Lung (tissue), 12 donors: ENCODE data around the gene SIRPB1. TPM values are rescaled to one million over a fixed set of nuclear protein-coding genes. Genes with fewer than 3 reads are reported as not detected.

Experiments
- ATAC-seq: fragments of 200-7000 bp; cut with Tn5 transposase; one replicate; pipeline ENCODE4 v1.9.1; 2020; ENCODE audit warnings: moderate number of reproducible peaks; ENCODE audit not compliant: insufficient read depth, low FRiP score
- DNase-seq, 3 donors: peaks; one replicate each; pipeline ENCODE4 v3.0.0-alpha.2; 2013 to 2017
- H3K27ac ChIP-seq, 2 donors: one replicate each; pipeline ENCODE4 v1.5.1; 2013; ENCODE audit warnings: mild to moderate bottlenecking in 2 of 2, moderate library complexity in 2 of 2, control low read depth in 1 of 2, inconsistent platforms in 1 of 2, low read depth in 1 of 2, low read length in 1 of 2
- H3K27me3 ChIP-seq, 3 donors: one replicate each; pipeline ENCODE4 v1.5.1; 2013; ENCODE audit warnings: low read length in 2 of 3; ENCODE audit not compliant: control insufficient read depth in 3 of 3, insufficient read depth in 3 of 3
- H3K36me3 ChIP-seq, 4 donors: one replicate each; pipeline ENCODE4 v1.5.1; 2013; ENCODE audit warnings: low read length in 4 of 4, mild to moderate bottlenecking in 1 of 4, moderate library complexity in 1 of 4; ENCODE audit not compliant: control insufficient read depth in 4 of 4, insufficient read depth in 4 of 4
- H3K4me1 ChIP-seq, 5 donors: one replicate each; pipeline ENCODE4 v1.5.1; 2013; ENCODE audit warnings: low read length in 5 of 5, mild to moderate bottlenecking in 2 of 5, moderate library complexity in 1 of 5; ENCODE audit not compliant: control insufficient read depth in 5 of 5, insufficient read depth in 5 of 5
- H3K4me3 ChIP-seq: one replicate; pipeline ENCODE4 v1.5.1; 2013; ENCODE audit warnings: mild to moderate bottlenecking, control low read depth, moderate library complexity
- H3K9ac ChIP-seq, 2 donors: one replicate each; pipeline ENCODE4 v1.5.1; 2013; ENCODE audit warnings: low read length in 2 of 2, control low read depth in 1 of 2; ENCODE audit not compliant: insufficient read depth in 1 of 2
- H3K9me3 ChIP-seq, 4 donors: one replicate each; pipeline ENCODE4 v1.5.1; 2013; ENCODE audit warnings: low read length in 3 of 4, mild to moderate bottlenecking in 1 of 4, moderate library complexity in 1 of 4; ENCODE audit not compliant: control insufficient read depth in 4 of 4, insufficient read depth in 3 of 4
- CTCF ChIP-seq: IDR thresholded peaks from 2 replicates; pipeline ENCODE4 v1.5.1; 2012; ENCODE audit warnings: mild to moderate bottlenecking; ENCODE audit errors: control extremely low read depth, extremely low read depth
- WGBS, 2 donors: extraction: QIAGEN DNeasy Blood & Tissue Kit; methylation state at CpG; one replicate each; pipeline ENCODE4 v1.1.7; 2013; 5-methylcytosine and 5-hydroxymethylcytosine counted together
- polyA plus RNA-seq, 2 donors: library from polyadenylated mRNA; stranded (reverse); fragments of 200-250 nt; gene quantifications; one replicate each; pipeline ENCODE4 v1.2.1, GENCODE V29; 2013
- total RNA-seq, 2 donors: library from RNA; depleted of rRNA in 1 of 2; stranded (reverse); fragments of >200 nt in 1 of 2; gene quantifications; one replicate each; pipeline ENCODE4 v1.2.1, GENCODE V29; 2014 to 2021
- donor health status: control.
- donor health status: control.
- donor health status: Bipolar disorder and iron deficiency.
- donor health status: healthy.
- donor health status: DM: yes; HTN: yes; CAD: no.

Gene SIRPB1
- total and polyA plus RNA-seq, 4 donors, result 1.2 to 45.6 (median 13.9) TPM

DNA sequence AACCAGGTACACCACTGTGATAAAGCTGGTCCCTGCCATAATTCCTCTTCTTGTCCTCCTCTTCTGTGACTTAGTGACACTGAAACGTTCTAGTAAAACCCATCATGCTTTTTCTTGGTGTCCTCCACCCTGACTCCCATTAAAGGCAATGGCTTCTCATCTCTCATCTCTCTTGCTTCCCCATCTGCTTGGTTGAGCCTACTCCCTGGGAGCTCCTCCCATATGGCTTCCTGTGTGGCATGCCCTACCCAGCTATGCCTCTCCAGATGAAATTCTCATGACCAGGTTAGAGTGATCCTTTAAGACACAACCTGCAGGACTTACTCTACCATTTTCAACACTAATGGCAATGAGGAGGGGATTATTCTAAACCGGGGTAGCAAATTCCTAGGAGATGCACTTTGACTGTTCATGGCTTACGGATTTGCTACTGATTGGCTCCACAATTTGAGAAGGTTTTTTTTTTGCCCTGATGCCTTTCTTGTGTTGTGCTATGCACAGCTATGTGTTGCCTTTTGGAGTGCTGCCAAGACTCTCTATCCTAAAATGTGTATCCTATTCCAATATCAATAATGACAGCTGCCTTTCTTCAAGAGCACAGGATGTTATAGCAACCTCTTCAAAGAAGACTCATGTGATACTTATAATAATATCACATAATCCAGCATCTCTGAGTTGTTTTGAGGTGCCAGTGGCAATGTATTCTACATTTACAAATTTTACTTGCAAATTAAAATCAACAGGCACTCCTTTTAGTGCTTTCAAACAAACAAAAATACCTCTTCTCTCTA, 31.7 kb upstream of the SIRPB1 start:
- Histone ChIP-seq H3K4me3 (no peak overlapping the region), H3K27me3 (no peaks in the 10 kb centered on the region), H3K27ac (no peak overlapping the region), H3K4me1 (peaks cover 0 to 1% (median 0%) of the 10 kb centered on the region in 5 donors), H3K9ac (no peak overlapping the region), H3K9me3 (peaks cover 0 to 2% (median 0%) of the 10 kb centered on the region in 4 donors), H3K36me3 (no peaks in the 10 kb centered on the region)
- no peak for ATAC-seq
- TF ChIP-seq CTCF, result no peak
- WGBS, 2 donors, result 64 to 82% methylated on average over 3 of the region's 3 CpGs
- DNase-seq, result peak in 2 of 3 donors; percentile 32 to 43

DNA sequence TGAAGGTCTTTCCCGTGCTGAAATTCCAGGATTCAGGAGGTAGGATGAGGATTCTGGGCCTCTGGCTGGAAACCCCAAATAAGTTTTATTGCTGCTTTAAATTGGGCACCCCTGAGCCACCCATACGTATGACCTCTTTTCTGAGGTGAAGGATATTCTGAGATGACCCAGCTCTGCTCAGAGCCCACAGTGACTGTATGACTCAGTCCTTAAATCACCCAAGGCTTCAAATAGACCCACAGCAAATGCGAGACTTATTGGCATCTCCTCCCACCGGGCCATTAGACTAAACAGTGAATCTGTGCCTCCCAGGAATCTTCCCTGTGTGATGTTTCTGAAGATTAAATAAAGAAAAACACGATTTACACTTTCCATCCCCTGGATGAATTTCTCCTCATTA, 28.3 kb upstream of the SIRPB1 start:
- Histone ChIP-seq H3K9me3 (peaks cover 0 to 5% (median 0%) of the 10 kb centered on the region in 4 donors), H3K27me3 (no peaks in the 10 kb centered on the region), H3K27ac (no peak overlapping the region), H3K4me1 (peaks cover 0 to 1% (median 0%) of the 10 kb centered on the region in 5 donors), H3K9ac (no peak overlapping the region), H3K36me3 (no peaks in the 10 kb centered on the region), H3K4me3 (no peak overlapping the region)
- DNase-seq (no peak), ATAC-seq (no peak)
- TF ChIP-seq CTCF, result no peak
- 72 to 91% methylated on average over 5 of the region's 5 CpGs for WGBS, 2 donors

GRCh38 chr20:1646975-1647431, 27.2 kb upstream of the SIRPB1 start:
- no peaks in the 10 kb centered on the region for H3K27me3 ChIP-seq
- TF ChIP-seq CTCF, result no peak
- WGBS, 2 donors, result 93 to 94% methylated on average over 3 of the region's 3 CpGs

More at GRCh38 chr20:1646975-1647431, 27.2 kb upstream of the SIRPB1 start:
- Histone ChIP-seq H3K4me3 (no peak overlapping the region), H3K27ac (no peak overlapping the region), H3K9ac (no peak overlapping the region), H3K36me3 (no peaks in the 10 kb centered on the region), H3K9me3 (peaks cover 0 to 5% (median 0%) of the 10 kb centered on the region in 4 donors), H3K4me1 (no peaks in the 10 kb centered on the region)
- no peak for ATAC-seq
- DNase-seq, result no peak
